ENCODE data around the gene MTARC2. TPM values are rescaled to one million over a fixed set of nuclear protein-coding genes. Genes with fewer than 3 reads are reported as not detected.

The MTARC2 gene
- total and polyA plus RNA-seq, 2 of the 13 experiments (the other 11 are each of a cell fraction or from before 2014, with no cell fraction given), result 8.5 to 10.1 TPM

DNA sequence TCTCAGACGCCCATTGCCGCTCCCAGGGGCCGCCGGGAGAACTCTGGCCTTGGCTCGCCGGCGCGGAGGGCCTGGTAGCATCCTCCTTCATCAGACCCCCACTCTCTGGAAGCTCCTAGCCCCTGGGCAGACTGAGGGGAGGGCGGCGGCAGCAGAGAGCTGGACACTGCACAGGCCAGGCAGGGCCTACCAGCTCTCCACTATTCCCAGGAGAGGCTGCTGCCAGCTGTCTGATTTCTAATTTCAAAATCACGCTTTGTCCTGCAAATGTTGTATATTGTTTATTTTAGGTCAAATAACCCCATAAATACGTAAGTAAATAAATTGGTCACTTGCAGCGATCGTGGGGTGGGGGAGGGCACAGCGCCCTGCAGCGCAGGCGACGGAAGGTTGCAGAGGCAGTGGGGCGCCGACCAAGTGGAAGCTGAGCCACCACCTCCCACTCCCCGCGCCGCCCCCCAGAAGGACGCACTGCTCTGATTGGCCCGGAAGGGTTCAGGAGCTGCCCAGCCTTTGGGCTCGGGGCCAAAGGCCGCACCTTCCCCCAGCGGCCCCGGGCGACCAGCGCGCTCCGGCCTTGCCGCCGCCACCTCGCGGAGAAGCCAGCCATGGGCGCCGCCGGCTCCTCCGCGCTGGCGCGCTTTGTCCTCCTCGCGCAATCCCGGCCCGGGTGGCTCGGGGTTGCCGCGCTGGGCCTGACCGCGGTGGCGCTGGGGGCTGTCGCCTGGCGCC lies 38.4 kb downstream of the MTARC2 start, which contains the start of gene MTARC1 (continued):
- TF ChIP-seq GLI4 (CRISPR knock-in tag; IDR thresholded peaks at IDR 0.05; ENCODE audit: borderline replicate concordance) (peak; percentile 26; the same call in 1 of the 2 replicates), SRY (CRISPR knock-in tag; IDR thresholded peaks at IDR 0.05) (peak; percentile 44; the same call in 1 of the 2 replicates), HCFC1 (IDR thresholded peaks at IDR 0.05; ENCODE audit: low read depth, low read length) (no peak), ISX (CRISPR knock-in tag; conservative IDR thresholded peaks at IDR 0.05) (no peak), RELA (CRISPR knock-in tag; IDR thresholded peaks at IDR 0.05) (no peak), SRSF1 (optimal IDR thresholded peaks at IDR 0.05; ENCODE audit: low read depth, low read length) (peak; percentile 32), ZNF343 (CRISPR knock-in tag; IDR thresholded peaks at IDR 0.05) (0 out of 2 replicates have a peak, but pooled peaks have one; percentile 80), ZNF121 (CRISPR knock-in tag; IDR thresholded peaks at IDR 0.05) (peak; percentile 49; the same call in 1 of the 2 replicates), PLRG1 (conservative IDR thresholded peaks at IDR 0.05) (no peak), ZNF773 (CRISPR knock-in tag; IDR thresholded peaks at IDR 0.05; ENCODE audit: borderline replicate concordance) (no peak; the same call in 1 of the 2 replicates), HDAC2 (CRISPR knock-in tag; IDR thresholded peaks at IDR 0.05) (peak; percentile 64), FOXK2 (IDR thresholded peaks at IDR 0.05) (no peak), ZNF34 (CRISPR knock-in tag; IDR thresholded peaks at IDR 0.05; ENCODE audit: borderline replicate concordance) (0 out of 2 replicates have a peak, but pooled peaks have one; percentile 74), HMGA1 (CRISPR knock-in tag; conservative IDR thresholded peaks at IDR 0.05) (no peak), RAD21 (CRISPR knock-in tag; IDR thresholded peaks at IDR 0.05) (peak; percentile 12; the same call in 1 of the 2 replicates), MAFK (conservative IDR thresholded peaks at IDR 0.05 in 1 of 2, IDR thresholded peaks at IDR 0.05 in 1 of 2; ENCODE audit: low read length in 2 of 2) (no peak), MEIS2 (CRISPR knock-in tag; IDR thresholded peaks at IDR 0.05) (0 out of 2 replicates have a peak, but pooled peaks have one; percentile 9), SALL2 (CRISPR knock-in tag; IDR thresholded peaks at IDR 0.05) (peak; percentile 31; the same call in 1 of the 2 replicates), ZNF782 (CRISPR knock-in tag; IDR thresholded peaks at IDR 0.05; ENCODE audit: borderline replicate concordance) (no peak), ZBTB46 (CRISPR knock-in tag; IDR thresholded peaks at IDR 0.05; ENCODE audit: borderline replicate concordance) (0 out of 2 replicates have a peak, but pooled peaks have one; percentile 27), KLF11 (CRISPR knock-in tag; IDR thresholded peaks at IDR 0.05) (no peak)
- TF ChIP-seq, protein P1, sequence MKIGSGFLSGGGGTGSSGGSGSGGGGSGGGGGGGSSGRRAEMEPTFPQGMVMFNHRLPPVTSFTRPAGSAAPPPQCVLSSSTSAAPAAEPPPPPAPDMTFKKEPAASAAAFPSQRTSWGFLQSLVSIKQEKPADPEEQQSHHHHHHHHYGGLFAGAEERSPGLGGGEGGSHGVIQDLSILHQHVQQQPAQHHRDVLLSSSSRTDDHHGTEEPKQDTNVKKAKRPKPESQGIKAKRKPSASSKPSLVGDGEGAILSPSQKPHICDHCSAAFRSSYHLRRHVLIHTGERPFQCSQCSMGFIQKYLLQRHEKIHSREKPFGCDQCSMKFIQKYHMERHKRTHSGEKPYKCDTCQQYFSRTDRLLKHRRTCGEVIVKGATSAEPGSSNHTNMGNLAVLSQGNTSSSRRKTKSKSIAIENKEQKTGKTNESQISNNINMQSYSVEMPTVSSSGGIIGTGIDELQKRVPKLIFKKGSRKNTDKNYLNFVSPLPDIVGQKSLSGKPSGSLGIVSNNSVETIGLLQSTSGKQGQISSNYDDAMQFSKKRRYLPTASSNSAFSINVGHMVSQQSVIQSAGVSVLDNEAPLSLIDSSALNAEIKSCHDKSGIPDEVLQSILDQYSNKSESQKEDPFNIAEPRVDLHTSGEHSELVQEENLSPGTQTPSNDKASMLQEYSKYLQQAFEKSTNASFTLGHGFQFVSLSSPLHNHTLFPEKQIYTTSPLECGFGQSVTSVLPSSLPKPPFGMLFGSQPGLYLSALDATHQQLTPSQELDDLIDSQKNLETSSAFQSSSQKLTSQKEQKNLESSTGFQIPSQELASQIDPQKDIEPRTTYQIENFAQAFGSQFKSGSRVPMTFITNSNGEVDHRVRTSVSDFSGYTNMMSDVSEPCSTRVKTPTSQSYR (CRISPR knock-in tag; IDR thresholded peaks at IDR 0.05; ENCODE audit: borderline replicate concordance), result peak; percentile 90
- TF ChIP-seq, protein P2, sequence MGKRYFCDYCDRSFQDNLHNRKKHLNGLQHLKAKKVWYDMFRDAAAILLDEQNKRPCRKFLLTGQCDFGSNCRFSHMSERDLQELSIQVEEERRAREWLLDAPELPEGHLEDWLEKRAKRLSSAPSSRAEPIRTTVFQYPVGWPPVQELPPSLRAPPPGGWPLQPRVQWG (CRISPR knock-in tag; IDR thresholded peaks at IDR 0.05; ENCODE audit: borderline replicate concordance, low read depth), result no peak
- TF ChIP-seq, protein P3, sequence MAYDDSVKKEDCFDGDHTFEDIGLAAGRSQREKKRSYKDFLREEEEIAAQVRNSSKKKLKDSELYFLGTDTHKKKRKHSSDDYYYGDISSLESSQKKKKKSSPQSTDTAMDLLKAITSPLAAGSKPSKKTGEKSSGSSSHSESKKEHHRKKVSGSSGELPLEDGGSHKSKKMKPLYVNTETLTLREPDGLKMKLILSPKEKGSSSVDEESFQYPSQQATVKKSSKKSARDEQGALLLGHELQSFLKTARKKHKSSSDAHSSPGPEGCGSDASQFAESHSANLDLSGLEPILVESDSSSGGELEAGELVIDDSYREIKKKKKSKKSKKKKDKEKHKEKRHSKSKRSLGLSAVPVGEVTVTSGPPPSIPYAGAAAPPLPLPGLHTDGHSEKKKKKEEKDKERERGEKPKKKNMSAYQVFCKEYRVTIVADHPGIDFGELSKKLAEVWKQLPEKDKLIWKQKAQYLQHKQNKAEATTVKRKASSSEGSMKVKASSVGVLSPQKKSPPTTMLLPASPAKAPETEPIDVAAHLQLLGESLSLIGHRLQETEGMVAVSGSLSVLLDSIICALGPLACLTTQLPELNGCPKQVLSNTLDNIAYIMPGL (CRISPR knock-in tag; IDR thresholded peaks at IDR 0.05; ENCODE audit: borderline replicate concordance in 1 of 2, low read depth in 1 of 2), result peak; percentile 53 to 66; a peak in 3 of 4 replicates

Measured in HepG2 (cell line).